IPS-18c (cell line): ENCODE measurements around the gene XRN1.
"Not testable (repeated sequence)": the region's sequence is repeated elsewhere in the genome, so short reads cannot be mapped to it uniquely, and the experiment has no call there.

ENCODE experiments used
- H3K4me3 ChIP-seq: 2 replicates; pipeline ENCODE4 v1.7.0; 2013; ENCODE audit warnings: low read depth, mild to moderate bottlenecking, low read length, moderate library complexity; ENCODE audit not compliant: insufficient read depth
- H3K9me3 ChIP-seq: one replicate; pipeline ENCODE4 v1.6.1; 2013; ENCODE audit warnings: mild to moderate bottlenecking, low read length, moderate library complexity; ENCODE audit not compliant: control insufficient read depth, insufficient read depth

The XRN1 gene

GRCh38 chr3:142445816-142446254 lies 2.0 kb downstream of the XRN1 start:
- H3K9me3 ChIP-seq: peaks cover 2% of the 10 kb centered on the region
- no peak overlapping the region for H3K4me3 ChIP-seq

DNA sequence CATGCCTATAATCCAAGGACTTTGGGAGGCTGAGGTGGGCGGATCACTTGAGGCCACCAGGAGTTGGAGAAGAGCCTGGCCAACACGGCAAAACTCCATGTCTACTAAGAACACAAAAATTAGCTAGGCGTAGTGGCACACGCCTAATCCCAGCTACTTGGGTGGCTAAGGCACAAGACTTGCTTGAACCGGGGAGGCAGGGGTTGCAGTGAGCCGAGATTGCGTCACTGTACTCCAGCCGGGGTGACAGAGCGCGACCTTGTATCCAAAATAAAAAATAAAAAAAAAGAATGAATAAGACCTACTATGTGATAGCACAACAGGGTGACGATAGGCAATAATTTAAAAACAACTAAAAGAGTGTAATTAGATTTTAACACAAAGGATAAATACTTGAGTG lies 3.5 kb downstream of the XRN1 start:
- H3K9me3 ChIP-seq: peaks cover 2% of the 10 kb centered on the region
- no peak overlapping the region for H3K4me3 ChIP-seq

DNA sequence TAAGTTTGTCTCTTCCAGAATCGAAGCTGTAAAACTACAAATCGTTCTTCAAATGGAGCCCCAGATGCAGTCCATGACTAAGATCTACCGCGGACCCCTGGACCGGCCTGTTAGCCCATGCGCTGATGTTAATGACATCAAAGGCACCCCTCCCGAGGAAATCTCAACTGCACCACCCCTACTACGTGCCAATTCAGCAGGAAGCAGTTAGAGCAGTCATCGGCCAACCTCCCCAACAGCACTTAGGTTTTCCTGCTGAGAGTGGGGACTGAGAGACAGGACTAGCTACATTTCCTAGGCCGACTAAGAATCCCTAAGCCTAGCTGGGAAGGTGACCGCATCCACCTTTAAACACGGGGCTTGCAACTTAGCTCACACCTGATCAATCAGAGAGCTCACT lies 4.8 kb downstream of the XRN1 start:
- not testable (repeated sequence) for H3K4me3 ChIP-seq, H3K9me3 ChIP-seq

GRCh38 chr3:142439499-142440220 lies 8.2 kb downstream of the XRN1 start:
- not testable (repeated sequence) for H3K4me3 ChIP-seq, H3K9me3 ChIP-seq

- H3K9me3 ChIP-seq: not testable (repeated sequence)
Observed at GRCh38 chr3:142438096-142438495, 9.7 kb downstream of the XRN1 start.

GRCh38 chr3:142436951-142437585 lies 10.8 kb downstream of the XRN1 start:
- H3K9me3 ChIP-seq: no peaks in the 10 kb centered on the region
- H3K4me3 ChIP-seq: no peak overlapping the region

More at GRCh38 chr3:142438096-142438495, 9.7 kb downstream of the XRN1 start:
- not testable (repeated sequence) for H3K4me3 ChIP-seq

- no peaks in the 10 kb centered on the region for H3K9me3 ChIP-seq
- no peak overlapping the region for H3K4me3 ChIP-seq
Observed at GRCh38 chr3:142434503-142434902, 13.3 kb downstream of the XRN1 start.

- H3K4me3 ChIP-seq: no peak overlapping the region
- H3K9me3 ChIP-seq: no peaks in the 10 kb centered on the region
Observed at GRCh38 chr3:142433110-142433509, 14.7 kb downstream of the XRN1 start.

DNA sequence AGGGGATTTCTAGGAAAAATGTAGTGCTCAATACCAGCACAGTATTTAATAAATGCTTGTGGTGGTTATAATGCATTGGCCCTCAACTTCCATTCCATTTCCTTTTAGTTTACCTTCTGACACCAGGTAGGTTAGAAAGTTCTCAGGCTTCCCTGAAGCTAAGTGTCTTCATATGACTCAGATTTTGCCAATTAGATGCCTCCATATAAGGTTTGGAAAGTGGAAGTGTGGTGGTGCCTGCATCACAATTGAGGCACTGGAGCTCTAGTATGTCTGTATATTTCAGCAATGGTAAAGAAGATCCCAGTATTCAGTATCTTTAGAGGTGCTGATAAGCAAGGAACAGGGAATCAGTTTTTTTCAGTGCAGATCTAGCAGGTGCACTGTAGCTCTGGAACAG lies 18.3 kb downstream of the XRN1 start:
- Histone ChIP-seq H3K4me3 (no peak overlapping the region), H3K9me3 (no peaks in the 10 kb centered on the region)

GRCh38 chr3:142424754-142425153 lies 23.1 kb downstream of the XRN1 start:
- no peak overlapping the region for H3K4me3 ChIP-seq
- H3K9me3 ChIP-seq: no peaks in the 10 kb centered on the region

- no peak overlapping the region for H3K4me3 ChIP-seq
- no peaks in the 10 kb centered on the region for H3K9me3 ChIP-seq
Observed at GRCh38 chr3:142418926-142419592, 28.8 kb downstream of the XRN1 start.

GRCh38 chr3:142417302-142417701 lies 30.5 kb downstream of the XRN1 start:
- H3K9me3 ChIP-seq: no peaks in the 10 kb centered on the region

DNA sequence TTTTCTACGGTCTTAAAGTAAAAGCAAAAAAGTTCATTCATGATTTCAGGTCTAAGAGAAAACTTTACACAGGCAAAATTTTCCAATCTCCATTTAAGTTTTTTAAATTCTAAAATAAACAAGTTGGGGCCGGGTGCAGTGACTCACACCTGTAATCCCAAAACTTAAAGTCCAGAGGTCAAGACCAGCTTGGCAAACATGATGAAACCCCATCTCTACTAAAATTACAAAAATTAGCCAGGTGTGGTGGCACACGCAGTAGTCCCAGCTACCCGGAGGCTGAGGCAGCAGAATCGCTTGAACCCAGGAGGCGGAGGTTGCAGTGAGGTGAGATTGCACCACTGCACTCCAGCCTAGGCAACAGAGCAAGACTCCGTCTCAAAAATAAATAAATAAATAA lies 47.3 kb downstream of the XRN1 start:
- not testable (repeated sequence) for H3K9me3 ChIP-seq

More at GRCh38 chr3:142417302-142417701, 30.5 kb downstream of the XRN1 start:
- H3K4me3 ChIP-seq: no peak overlapping the region

GRCh38 chr3:142394921-142395622 lies 52.8 kb downstream of the XRN1 start:
- no peak overlapping the region for H3K4me3 ChIP-seq
- H3K9me3 ChIP-seq: peaks cover 2% of the 10 kb centered on the region

More for the DNA sequence above, 47.3 kb downstream of the XRN1 start:
- not testable (repeated sequence) for H3K4me3 ChIP-seq

DNA sequence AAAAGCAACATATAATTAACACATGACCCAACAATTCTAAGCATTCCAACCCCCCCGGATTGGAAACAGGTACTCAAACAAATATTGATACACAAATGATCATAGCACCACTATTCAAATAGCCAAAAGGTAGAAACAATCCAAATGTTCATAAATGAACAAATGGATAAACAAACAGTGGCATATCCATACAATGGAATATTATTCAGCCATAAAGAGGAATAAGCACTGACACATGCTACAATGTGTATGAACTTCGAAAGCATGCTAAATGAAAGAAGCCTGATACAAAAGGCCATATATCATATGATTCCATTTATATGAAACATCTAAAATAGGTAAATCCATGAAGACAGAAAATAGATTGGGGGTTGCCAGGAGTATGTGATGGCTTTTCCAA lies 62.8 kb downstream of the XRN1 start:
- Histone ChIP-seq H3K9me3 (no peaks in the 10 kb centered on the region), H3K4me3 (no peak overlapping the region)

GRCh38 chr3:142374687-142375086 lies 73.2 kb downstream of the XRN1 start:
- no peak overlapping the region for H3K4me3 ChIP-seq
- H3K9me3 ChIP-seq: no peaks in the 10 kb centered on the region

GRCh38 chr3:142369576-142369975 lies 78.3 kb downstream of the XRN1 start:
- H3K9me3 ChIP-seq, H3K4me3 ChIP-seq: not testable (repeated sequence)

- Histone ChIP-seq H3K9me3 (no peaks in the 10 kb centered on the region), H3K4me3 (no peak overlapping the region)
Observed at GRCh38 chr3:142366434-142366833, 81.4 kb downstream of the XRN1 start.
